Measurements from ENCODE around the gene TADA3. TPM values are rescaled to one million over a fixed set of nuclear protein-coding genes. Genes with fewer than 3 reads are reported as not detected.

TADA3 gene
- total and polyA plus RNA-seq, 2 of the 4 experiments (the other 2 are of a cell fraction) = 68.0 to 83.0 TPM

DNA sequence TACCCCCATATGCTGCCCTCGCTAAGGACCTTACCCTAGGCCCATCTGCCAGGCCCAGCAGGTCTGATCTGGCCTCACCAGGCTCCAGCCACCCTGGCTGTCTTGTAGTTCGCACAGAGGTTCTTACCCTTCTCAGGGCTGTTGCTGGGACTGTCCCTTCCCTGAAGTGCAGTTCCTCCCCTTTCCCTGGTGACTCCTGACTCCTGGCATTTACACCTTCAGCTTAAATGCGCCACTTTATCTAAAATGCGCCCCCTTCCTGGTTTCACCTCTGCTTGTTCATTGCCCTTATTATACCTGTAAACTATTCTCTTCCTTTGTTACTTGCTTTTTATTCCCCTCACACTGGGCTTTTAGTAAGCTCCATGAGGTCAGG, 17.0 kb upstream of the TADA3 start:
- H3K79me1 ChIP-seq (ENCODE audit: low read depth in 1 of 2, low read length in 2 of 2) = peaks cover 0 to 18% of the 10 kb centered on the region in 2 experiments; a peak in 3 of 4 replicates
- dilution Hi-C loops (cut with HindIII; ENCODE audit: low sequenced_read_pairs, unreplicated experiment) (no loop called here), in situ Hi-C loops (cut with MboI; ENCODE audit: low sequenced_read_pairs) (no loop called here), intact Hi-C loops (cut with micrococcal nuclease) (no loop called here)
- peak overlapping the region; percentile 72 to 93 for H4K8ac ChIP-seq (ENCODE audit: low read depth in 2 of 2, low read length in 2 of 2)
- peak overlapping the region; percentile 7; the same call in 1 of the 2 replicates for H4K5ac ChIP-seq (ENCODE audit: low read depth, low read length)
- peak overlapping the region; percentile 43; the same call in 1 of the 2 replicates for H3K27ac ChIP-seq (ENCODE audit: insufficient read depth, low read length)
- H3K4ac ChIP-seq (ENCODE audit: low read depth, low read length) = peak overlapping the region; percentile 81
- no peak overlapping the region for H3K56ac ChIP-seq (ENCODE audit: extremely low read depth, insufficient read depth, low read length)
- H3K4me1 ChIP-seq (ENCODE audit: control insufficient read depth, insufficient read depth, low read length) = peaks cover 8% of the 10 kb centered on the region
- no peak for TF ChIP-seq BHLHE40 (IDR thresholded peaks at IDR 0.05; ENCODE audit: low read depth, low read length)
- TF ChIP-seq CHD1 (IDR thresholded peaks at IDR 0.05; ENCODE audit: low read depth, low read length) = no peak
- TF ChIP-seq, protein P1, sequence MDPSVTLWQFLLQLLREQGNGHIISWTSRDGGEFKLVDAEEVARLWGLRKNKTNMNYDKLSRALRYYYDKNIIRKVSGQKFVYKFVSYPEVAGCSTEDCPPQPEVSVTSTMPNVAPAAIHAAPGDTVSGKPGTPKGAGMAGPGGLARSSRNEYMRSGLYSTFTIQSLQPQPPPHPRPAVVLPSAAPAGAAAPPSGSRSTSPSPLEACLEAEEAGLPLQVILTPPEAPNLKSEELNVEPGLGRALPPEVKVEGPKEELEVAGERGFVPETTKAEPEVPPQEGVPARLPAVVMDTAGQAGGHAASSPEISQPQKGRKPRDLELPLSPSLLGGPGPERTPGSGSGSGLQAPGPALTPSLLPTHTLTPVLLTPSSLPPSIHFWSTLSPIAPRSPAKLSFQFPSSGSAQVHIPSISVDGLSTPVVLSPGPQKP (IDR thresholded peaks at IDR 0.05; ENCODE audit: borderline replicate concordance, low read depth, low read length) = no peak
- TF ChIP-seq MAZ (IDR thresholded peaks at IDR 0.05; ENCODE audit: borderline replicate concordance, low read depth, low read length) = no peak
- no peak for TF ChIP-seq USF2 (IDR thresholded peaks at IDR 0.05; ENCODE audit: low read depth, low read length)
- no peak for TF ChIP-seq MXI1 (IDR thresholded peaks at IDR 0.05; ENCODE audit: borderline replicate concordance, low read depth, low read length)
- TF ChIP-seq RCOR1 (IDR thresholded peaks at IDR 0.05; ENCODE audit: insufficient replicate concordance, low read length) = no peak
- TF ChIP-seq CEBPB (IDR thresholded peaks at IDR 0.05; ENCODE audit: low read depth, low read length) = no peak
- ATAC-seq (ENCODE audit: low read depth) (no peak), DNase-seq (no peak)
- H2BK20ac ChIP-seq (ENCODE audit: low read depth, low read length) = no peak overlapping the region
- H2AK9ac ChIP-seq (replicated peaks; ENCODE audit: low read depth, low read length, poor library complexity) = no peak overlapping the region
- H3K23ac ChIP-seq (ENCODE audit: low read depth, low read length) = no peak overlapping the region; the same call in 1 of the 2 replicates
- no peak overlapping the region for H3K18ac ChIP-seq (ENCODE audit: low read depth, low read length)
- peak overlapping the region; percentile 66; the same call in 1 of the 2 replicates for H4K91ac ChIP-seq (ENCODE audit: insufficient read depth, low read depth, low read length)
- H2BK15ac ChIP-seq (ENCODE audit: low read depth, low read length) = no peak overlapping the region
- H3K9me3 ChIP-seq (ENCODE audit: control insufficient read depth, insufficient read depth, low read length) = no peaks in the 10 kb centered on the region
- CTCF ChIA-PET = interaction anchor here (0.6 to 0.9 kb wide), 2 partner anchors 10 to 35 kb away, joined by 3 read pairs; no protein-coding TSS in a partner anchor
- no TSS peak for BruUV-seq (replicated peaks)
- H2BK120ac ChIP-seq (ENCODE audit: low read depth, low read length) = no peak overlapping the region
- H3K9me1 ChIP-seq (ENCODE audit: insufficient read depth, low read length) = peaks cover 4% of the 10 kb centered on the region
- POLR2A ChIA-PET (ENCODE audit: unreplicated experiment) = no interaction called here
- H3K9ac ChIP-seq (ENCODE audit: low read depth, low read length) = 0 out of 2 replicates have a peak overlapping the region, but pooled peaks have one; percentile 71
- H3K4me3 ChIP-seq (ENCODE audit: insufficient read depth, low read depth, low read length) = no peak overlapping the region
- H3K27me3 ChIP-seq (ENCODE audit: control insufficient read depth, insufficient read depth, low read length) = no peaks in the 10 kb centered on the region
- H2BK5ac ChIP-seq (ENCODE audit: low read depth, low read length, poor library complexity, severe bottlenecking) = peak overlapping the region; percentile 9
- H4K20me1 ChIP-seq (ENCODE audit: insufficient read depth, low read length) = peaks cover 17% of the 10 kb centered on the region
- 100% methylated on average over 1 of the region's 4 CpGs; no CpG with 5 or more reads in 1 of the 2 experiments for WGBS, 2 experiments (ENCODE audit: extremely low coverage in 2 of 2, insufficient read length in 1 of 2)
- peak overlapping the region; percentile 9 for H2AK5ac ChIP-seq (ENCODE audit: low read depth, low read length)
- peaks cover 35% of the 10 kb centered on the region for H3K36me3 ChIP-seq (ENCODE audit: control insufficient read depth, insufficient read depth, low read length)
- 0 out of 2 replicates have a peak overlapping the region, but pooled peaks have one; percentile 11 for H3K14ac ChIP-seq (replicated peaks; ENCODE audit: low read depth, low read length)
- H2AFZ ChIP-seq (replicated peaks; ENCODE audit: low read length, poor library complexity) = peak overlapping the region; percentile 87
- H3K4me2 ChIP-seq (ENCODE audit: low read depth, low read length) = peak overlapping the region; percentile 44

Data from IMR-90 (cell line).